SIG-M5 treated with dmso at 0.1 percent for 504 hours (cell line): ENCODE measurements around the gene GABRB2.

Experiments used
- DNase-seq: peaks from one replicate; lab custom pipeline; 2025; ENCODE audit not compliant: unreplicated experiment; lab: John Stamatoyannopoulos, UW

The GABRB2 gene

GRCh38 chr5:161481922-161482321 is 64.6 kb downstream of the GABRB2 start:
- DNase-seq: no peak

- no peak for DNase-seq
Measured at GRCh38 chr5:161471211-161471950, 75.1 kb downstream of the GABRB2 start.

GRCh38 chr5:161467703-161468102 is 78.8 kb downstream of the GABRB2 start:
- no peak for DNase-seq

- no peak for DNase-seq
Measured at GRCh38 chr5:161460741-161461140, 85.8 kb downstream of the GABRB2 start.

GRCh38 chr5:161446655-161447054 is 99.9 kb downstream of the GABRB2 start:
- DNase-seq: no peak

- DNase-seq: no peak
Measured at GRCh38 chr5:161442471-161442870, 104.1 kb downstream of the GABRB2 start.

- no peak for DNase-seq
Measured at GRCh38 chr5:161432798-161433197, 113.7 kb downstream of the GABRB2 start.

- DNase-seq: no peak
Measured at GRCh38 chr5:161431963-161432362, 114.6 kb downstream of the GABRB2 start.

- no peak for DNase-seq
Measured at GRCh38 chr5:161421067-161421466, 125.5 kb downstream of the GABRB2 start.

- no peak for DNase-seq
Measured at GRCh38 chr5:161420521-161420920, 126.0 kb downstream of the GABRB2 start.

GRCh38 chr5:161414896-161415295 is 131.6 kb downstream of the GABRB2 start:
- no peak for DNase-seq

- no peak for DNase-seq
Measured at GRCh38 chr5:161414037-161414436, 132.5 kb downstream of the GABRB2 start.

GRCh38 chr5:161412792-161413191 is 133.7 kb downstream of the GABRB2 start:
- no peak for DNase-seq

GRCh38 chr5:161411156-161411555 is 135.4 kb downstream of the GABRB2 start:
- DNase-seq: no peak

- no peak for DNase-seq
Measured at GRCh38 chr5:161410640-161411039, 135.9 kb downstream of the GABRB2 start.

- no peak for DNase-seq
Measured at GRCh38 chr5:161409471-161409870, 137.1 kb downstream of the GABRB2 start.

- DNase-seq: no peak
Measured at GRCh38 chr5:161406880-161407279, 139.6 kb downstream of the GABRB2 start.

- no peak for DNase-seq
Measured at GRCh38 chr5:161403996-161404395, 142.5 kb downstream of the GABRB2 start.

GRCh38 chr5:161403121-161403520 is 143.4 kb downstream of the GABRB2 start:
- DNase-seq: no peak

- no peak for DNase-seq
Measured at GRCh38 chr5:161400583-161400982, 145.9 kb downstream of the GABRB2 start.

- DNase-seq: no peak
Measured at GRCh38 chr5:161399996-161400562, 146.4 kb downstream of the GABRB2 start.

GRCh38 chr5:161397448-161397847 is 149.1 kb downstream of the GABRB2 start:
- no peak for DNase-seq

GRCh38 chr5:161396171-161396570 is 150.4 kb downstream of the GABRB2 start:
- no peak for DNase-seq
